WI38 (cell line): ENCODE results near the gene PRRX2.

Experiments used
- H3K4me3 ChIP-seq: 2 replicates; pipeline ENCODE4 v1.5.1; 2011; ENCODE audit warnings: low read depth, mild to moderate bottlenecking, control low read depth, low read length
- TF ChIP-seq, protein P1 (sequence below): IDR thresholded peaks from 2 replicates; pipeline ENCODE4 v1.5.1; 2012; ENCODE audit warnings: low read depth, mild to moderate bottlenecking, control low read depth, low read length

PRRX2 gene

DNA sequence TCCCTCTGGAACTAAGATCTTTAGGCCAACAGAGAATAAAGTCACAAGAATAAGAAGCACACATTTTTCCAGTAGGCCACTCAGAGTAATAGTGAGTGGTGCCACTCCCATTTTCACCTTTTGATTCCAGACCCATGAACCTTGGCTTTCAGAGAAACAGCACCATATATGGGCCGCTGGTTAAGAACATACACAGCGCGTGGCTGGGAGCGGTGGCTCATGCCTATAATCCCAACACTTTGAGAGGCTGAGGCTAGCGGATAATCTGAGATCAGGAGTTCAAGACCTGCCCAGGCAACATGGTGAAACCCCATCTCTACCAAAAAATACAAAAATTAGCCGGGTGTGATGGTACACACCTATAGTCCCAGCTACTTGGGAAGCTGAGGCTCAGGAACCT is 103.0 kb downstream of the PRRX2 start:
- no peak overlapping the region for H3K4me3 ChIP-seq
- TF ChIP-seq, protein P1, sequence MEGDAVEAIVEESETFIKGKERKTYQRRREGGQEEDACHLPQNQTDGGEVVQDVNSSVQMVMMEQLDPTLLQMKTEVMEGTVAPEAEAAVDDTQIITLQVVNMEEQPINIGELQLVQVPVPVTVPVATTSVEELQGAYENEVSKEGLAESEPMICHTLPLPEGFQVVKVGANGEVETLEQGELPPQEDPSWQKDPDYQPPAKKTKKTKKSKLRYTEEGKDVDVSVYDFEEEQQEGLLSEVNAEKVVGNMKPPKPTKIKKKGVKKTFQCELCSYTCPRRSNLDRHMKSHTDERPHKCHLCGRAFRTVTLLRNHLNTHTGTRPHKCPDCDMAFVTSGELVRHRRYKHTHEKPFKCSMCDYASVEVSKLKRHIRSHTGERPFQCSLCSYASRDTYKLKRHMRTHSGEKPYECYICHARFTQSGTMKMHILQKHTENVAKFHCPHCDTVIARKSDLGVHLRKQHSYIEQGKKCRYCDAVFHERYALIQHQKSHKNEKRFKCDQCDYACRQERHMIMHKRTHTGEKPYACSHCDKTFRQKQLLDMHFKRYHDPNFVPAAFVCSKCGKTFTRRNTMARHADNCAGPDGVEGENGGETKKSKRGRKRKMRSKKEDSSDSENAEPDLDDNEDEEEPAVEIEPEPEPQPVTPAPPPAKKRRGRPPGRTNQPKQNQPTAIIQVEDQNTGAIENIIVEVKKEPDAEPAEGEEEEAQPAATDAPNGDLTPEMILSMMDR = no peak

DNA sequence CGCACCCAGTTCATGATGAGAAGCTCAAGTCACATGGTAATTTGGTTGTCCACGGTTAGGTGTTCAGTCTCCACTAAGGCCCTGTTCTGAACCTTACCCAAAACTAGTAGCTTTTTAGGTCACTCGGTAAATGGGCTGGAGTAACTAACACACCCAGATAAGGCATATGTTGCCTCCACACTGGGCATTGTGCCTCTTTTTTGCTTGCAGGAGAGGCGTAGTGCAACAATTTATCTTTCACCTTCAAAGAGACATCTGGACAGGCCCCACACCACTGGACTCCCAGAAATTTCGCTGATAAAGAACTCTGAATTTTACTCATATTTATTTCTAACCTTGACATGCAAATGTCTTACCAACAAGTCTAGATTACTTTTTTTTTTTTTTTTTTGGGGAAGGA is 104.2 kb downstream of the PRRX2 start:
- TF ChIP-seq, protein P1 = no peak

DNA sequence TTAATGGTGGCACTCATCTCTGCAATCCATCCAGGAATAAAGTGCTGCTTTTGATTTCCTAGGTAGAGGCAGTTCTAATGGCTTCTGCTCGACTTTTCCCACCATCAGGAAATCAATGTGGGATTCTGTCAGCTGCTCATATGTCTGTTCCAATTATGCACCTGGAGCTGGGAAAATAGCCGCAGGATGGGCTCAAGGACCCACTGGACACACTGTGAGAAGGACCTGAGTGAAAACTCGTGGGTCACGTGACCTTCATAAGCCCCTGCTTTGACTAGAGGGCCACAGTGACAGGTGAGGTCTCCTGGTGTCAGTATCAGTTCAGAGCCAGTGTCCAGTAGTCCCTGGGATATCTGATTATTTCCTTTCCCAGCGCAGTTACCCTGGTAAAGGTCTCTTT is 105.3 kb downstream of the PRRX2 start:
- no peak overlapping the region for H3K4me3 ChIP-seq
- TF ChIP-seq, protein P1 = no peak

More for the DNA sequence above, 104.2 kb downstream of the PRRX2 start:
- H3K4me3 ChIP-seq = no peak overlapping the region
